ENCODE results near the gene YTHDF2. TPM values are rescaled to one million over a fixed set of nuclear protein-coding genes. Genes with fewer than 3 reads are reported as not detected.
A peak's percentile ranks its signal among the peaks of the same experiment; 100 is the strongest.

YTHDF2 gene
- total RNA-seq, 1 experiment from 2014 or later = 90.6 TPM

DNA sequence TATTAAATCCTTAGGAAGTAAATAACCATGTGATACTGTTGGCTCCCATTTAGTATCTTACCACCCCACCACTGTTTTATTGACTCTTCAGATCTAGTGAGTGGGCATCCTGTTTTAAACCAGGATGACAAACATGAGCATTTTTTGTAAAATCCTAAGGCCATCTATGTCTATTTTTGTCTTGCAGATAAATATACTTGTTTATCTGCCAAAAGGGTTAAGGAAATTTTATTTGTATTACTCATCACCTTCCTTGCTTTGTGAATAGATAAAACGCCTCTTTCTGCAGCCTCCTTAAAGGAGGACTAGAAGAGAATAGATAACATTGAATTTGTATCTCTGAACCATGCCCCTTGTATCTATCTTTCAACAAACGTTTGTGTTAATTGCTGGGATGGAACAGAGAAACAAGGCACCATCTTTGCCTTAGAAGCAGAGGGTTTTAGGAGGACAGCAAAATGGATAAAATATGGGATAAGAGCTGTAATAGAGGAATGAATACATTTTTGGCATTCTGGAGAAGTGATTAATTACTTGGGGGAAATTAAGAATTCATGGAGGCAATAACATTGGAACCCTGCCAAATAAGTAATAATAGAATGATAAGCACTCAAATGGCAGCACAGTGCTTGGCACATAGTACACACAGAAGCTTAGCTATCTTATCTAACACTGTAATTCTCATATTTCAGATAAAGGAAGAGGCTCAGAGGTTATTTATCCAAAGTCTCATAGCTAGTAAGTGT, 14.7 kb downstream of the YTHDF2 start:
- no peak for DNase-seq (ENCODE audit: low read depth, low spot score)
- Histone ChIP-seq H3K4me1 (ENCODE audit: control insufficient read depth in 1 of 2, insufficient read depth in 2 of 2, low read length in 2 of 2) (peaks cover 24 to 34% of the 10 kb centered on the region in 2 experiments), H3K79me2 (ENCODE audit: insufficient read depth, low read length) (peaks cover 100% of the 10 kb centered on the region), H4K20me1 (ENCODE audit: insufficient read depth) (peaks cover 67% of the 10 kb centered on the region), H3K9me2 (ENCODE audit: insufficient read depth) (no peaks in the 10 kb centered on the region), H3K9ac (ENCODE audit: low read length) (no peak overlapping the region), H3K36me3 (ENCODE audit: control insufficient read depth in 1 of 2, insufficient read depth in 2 of 2, low read length in 2 of 2) (peaks cover 19 to 31% of the 10 kb centered on the region in 2 experiments; a peak in 3 of 4 replicates), H2AFZ (ENCODE audit: low read depth, low read length, poor library complexity, severe bottlenecking) (no peak overlapping the region), H3K27me3 (ENCODE audit: insufficient read depth, low read length) (no peaks in the 10 kb centered on the region), H3K4me3 (replicated peaks in 1 of 2; ENCODE audit: low read depth in 1 of 2, low read length in 2 of 2) (no peak overlapping the region), H3K4me2 (ENCODE audit: low read length) (peak overlapping the region; percentile 41; the same call in 1 of the 2 replicates), H3K9me3 (ENCODE audit: control insufficient read depth in 1 of 2, insufficient read depth in 1 of 2, low read depth in 1 of 2, low read length in 2 of 2) (no peaks in the 10 kb centered on the region), H3K27ac (ENCODE audit: low read depth, low read length) (no peak overlapping the region; the same call in 1 of the 2 replicates)
- ChIA-PET CTCF (interaction anchor here (1.6 kb wide), 1 partner anchor 15 kb away, joined by 4 read pairs; the partner anchor contains the start of gene YTHDF2), RAD21 (ENCODE audit: low non-redundant PET in 1 of 2, low total read pairs in 2 of 2, uncharacterized antibody in 2 of 2, unreplicated experiment in 2 of 2) (interaction anchor here in 1 of 2 experiments (0.5 kb wide), 1 partner anchor 15 kb away, joined by 4 read pairs; the partner anchor contains the start of gene YTHDF2), POLR2A (interaction anchor here (1.0 to 1.4 kb wide), 2 partner anchors 11 to 103 kb away, joined by 3 to 6 read pairs; partner anchors contain the start of gene RNU11)
- intact Hi-C loops (cut with micrococcal nuclease) = no loop called here
- ATAC-seq = peak; percentile 21; the same call in 1 of the 2 replicates
- TF ChIP-seq YY1 (IDR thresholded peaks at IDR 0.05; ENCODE audit: extremely low read depth, insufficient replicate concordance, low read depth, low read length) = no peak
- no peak for TF ChIP-seq CBX3 (IDR thresholded peaks at IDR 0.05; ENCODE audit: low read depth)
- TF ChIP-seq CEBPB (IDR thresholded peaks at IDR 0.05; ENCODE audit: low read depth) = no peak
- TF ChIP-seq TCF7L2 (IDR thresholded peaks at IDR 0.05; ENCODE audit: borderline replicate concordance, extremely low read depth, insufficient read depth, insufficient read length) = no peak
- TF ChIP-seq SRF (IDR thresholded peaks at IDR 0.05; ENCODE audit: low read depth) = no peak
- TF ChIP-seq JUND (IDR thresholded peaks at IDR 0.05) = no peak
- no peak for TF ChIP-seq RAD21 (IDR thresholded peaks at IDR 0.05; ENCODE audit: low read depth)
- TF ChIP-seq FOSL1 (IDR thresholded peaks at IDR 0.05; ENCODE audit: low read depth) = no peak
- TF ChIP-seq ZNF274 (IDR thresholded peaks at IDR 0.05; ENCODE audit: low read depth, low read length) = no peak
- TF ChIP-seq ZFX (IDR thresholded peaks at IDR 0.05) = no peak
- TF ChIP-seq, protein P1, sequence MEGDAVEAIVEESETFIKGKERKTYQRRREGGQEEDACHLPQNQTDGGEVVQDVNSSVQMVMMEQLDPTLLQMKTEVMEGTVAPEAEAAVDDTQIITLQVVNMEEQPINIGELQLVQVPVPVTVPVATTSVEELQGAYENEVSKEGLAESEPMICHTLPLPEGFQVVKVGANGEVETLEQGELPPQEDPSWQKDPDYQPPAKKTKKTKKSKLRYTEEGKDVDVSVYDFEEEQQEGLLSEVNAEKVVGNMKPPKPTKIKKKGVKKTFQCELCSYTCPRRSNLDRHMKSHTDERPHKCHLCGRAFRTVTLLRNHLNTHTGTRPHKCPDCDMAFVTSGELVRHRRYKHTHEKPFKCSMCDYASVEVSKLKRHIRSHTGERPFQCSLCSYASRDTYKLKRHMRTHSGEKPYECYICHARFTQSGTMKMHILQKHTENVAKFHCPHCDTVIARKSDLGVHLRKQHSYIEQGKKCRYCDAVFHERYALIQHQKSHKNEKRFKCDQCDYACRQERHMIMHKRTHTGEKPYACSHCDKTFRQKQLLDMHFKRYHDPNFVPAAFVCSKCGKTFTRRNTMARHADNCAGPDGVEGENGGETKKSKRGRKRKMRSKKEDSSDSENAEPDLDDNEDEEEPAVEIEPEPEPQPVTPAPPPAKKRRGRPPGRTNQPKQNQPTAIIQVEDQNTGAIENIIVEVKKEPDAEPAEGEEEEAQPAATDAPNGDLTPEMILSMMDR (IDR thresholded peaks at IDR 0.05 in 2 of 3, conservative IDR thresholded peaks at IDR 0.05 in 1 of 3; ENCODE audit: borderline replicate concordance in 1 of 3, insufficient read depth in 1 of 3, low read depth in 2 of 3, low read length in 2 of 3) = no peak
- no peak for TF ChIP-seq EGR1 (IDR thresholded peaks at IDR 0.05; ENCODE audit: low read depth)
- no peak for TF ChIP-seq EZH2phosphoT487 (IDR thresholded peaks at IDR 0.05; ENCODE audit: borderline replicate concordance)
- no peak for TF ChIP-seq SIN3A (IDR thresholded peaks at IDR 0.05; ENCODE audit: low read depth)
- no peak for TF ChIP-seq ZBTB33 (IDR thresholded peaks at IDR 0.05; ENCODE audit: extremely low read depth, insufficient replicate concordance, low read length)
- TF ChIP-seq POLR2AphosphoS5 (IDR thresholded peaks at IDR 0.05; ENCODE audit: low read depth, low read length) = no peak
- no peak for TF ChIP-seq SP1 (IDR thresholded peaks at IDR 0.05; ENCODE audit: low read depth)
- no peak for TF ChIP-seq POLR2A (IDR thresholded peaks at IDR 0.05; ENCODE audit: borderline replicate concordance, extremely low read depth, insufficient read depth, insufficient read length)
- no peak for TF ChIP-seq REST (IDR thresholded peaks at IDR 0.05; ENCODE audit: low read depth)
- no peak for TF ChIP-seq MAX (IDR thresholded peaks at IDR 0.05)
- TSS peak; percentile 2 for BruUV-seq (replicated peaks)
